Liver (tissue), 3 donors: ENCODE measurements around the gene INTS1.

ENCODE experiments used
- CTCF ChIP-seq: fragments of 150-350 bp; IDR thresholded peaks from 2 replicates; pipeline ENCODE4 v1.5.1; 2017; ENCODE audit warnings: improper control_type of control experiment, low read depth, low read length; ENCODE audit not compliant: missing input control
- EGR1 ChIP-seq, 2 donors: IDR thresholded peaks; 2 replicates each; pipeline ENCODE4 v1.6.1; 2016 to 2018; ENCODE audit warnings: antibody characterized with exemption in 2 of 2, low read depth in 2 of 2
- MAX ChIP-seq: IDR thresholded peaks from 2 replicates; pipeline ENCODE4 v1.6.1; 2016; ENCODE audit warnings: antibody characterized with exemption
- RAD21 ChIP-seq, 2 donors: IDR thresholded peaks; 2 replicates each; pipeline ENCODE4 v1.6.1; 2016; ENCODE audit warnings: antibody characterized with exemption in 2 of 2, mild to moderate bottlenecking in 2 of 2
- donor health status: healthy.
- donor health status: healthy.

GRCh38 chr7:1431634-1432380 lies 72.4 kb downstream of the INTS1 start:
- TF ChIP-seq RAD21 (IDR thresholded peaks at IDR 0.05) (no peak), CTCF (no peak), MAX (no peak), EGR1 (IDR thresholded peaks at IDR 0.05; ENCODE audit: low read depth in 2 of 2) (no peak)
